Esophagus squamous epithelium (tissue), 4 donors: Measurements from ENCODE around the gene CCPG1.

Experiments
- POLR2A ChIP-seq, 4 donors: fragments of 450-650 bp; IDR thresholded peaks; one replicate each; pipeline ENCODE4 v1.6.1; 2017; ENCODE audit warnings: antibody characterized with exemption in 4 of 4, mild to moderate bottlenecking in 4 of 4, moderate library complexity in 3 of 4
- TF ChIP-seq, protein P1 (sequence below), 6 experiments: fragments of 450-650 bp in 4 of 6; fragments of 200-600 bp in 2 of 6; sonication (generic) in 2 of 6; IDR thresholded peaks; one replicate each; pipeline ENCODE4 v1.5.1; 2016 to 2019; ENCODE audit warnings: antibody characterized with exemption in 6 of 6, mild to moderate bottlenecking in 4 of 6, moderate library complexity in 4 of 6

DNA sequence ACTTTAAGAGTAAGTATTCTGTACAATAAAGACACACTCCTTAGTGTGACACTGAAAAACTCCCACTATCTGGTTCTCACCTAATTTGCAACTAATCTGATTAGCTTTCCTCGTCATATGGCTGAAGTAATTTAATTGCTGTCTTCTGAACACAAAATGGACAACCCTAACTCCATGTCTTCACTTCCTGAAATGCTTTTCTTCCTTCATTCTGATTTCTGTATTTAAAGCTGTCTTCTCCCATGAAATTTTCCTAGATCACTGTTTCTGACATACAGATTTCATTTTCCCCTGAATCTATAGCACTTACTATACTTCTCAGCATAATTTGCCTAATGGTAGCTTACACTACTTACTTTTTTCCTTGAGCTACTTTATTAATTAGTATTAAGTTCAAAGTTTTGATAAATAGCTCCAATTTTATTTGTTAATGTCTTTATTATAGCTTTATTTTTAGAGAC, 6.3 kb downstream of the CCPG1 start:
- TF ChIP-seq, protein P1, sequence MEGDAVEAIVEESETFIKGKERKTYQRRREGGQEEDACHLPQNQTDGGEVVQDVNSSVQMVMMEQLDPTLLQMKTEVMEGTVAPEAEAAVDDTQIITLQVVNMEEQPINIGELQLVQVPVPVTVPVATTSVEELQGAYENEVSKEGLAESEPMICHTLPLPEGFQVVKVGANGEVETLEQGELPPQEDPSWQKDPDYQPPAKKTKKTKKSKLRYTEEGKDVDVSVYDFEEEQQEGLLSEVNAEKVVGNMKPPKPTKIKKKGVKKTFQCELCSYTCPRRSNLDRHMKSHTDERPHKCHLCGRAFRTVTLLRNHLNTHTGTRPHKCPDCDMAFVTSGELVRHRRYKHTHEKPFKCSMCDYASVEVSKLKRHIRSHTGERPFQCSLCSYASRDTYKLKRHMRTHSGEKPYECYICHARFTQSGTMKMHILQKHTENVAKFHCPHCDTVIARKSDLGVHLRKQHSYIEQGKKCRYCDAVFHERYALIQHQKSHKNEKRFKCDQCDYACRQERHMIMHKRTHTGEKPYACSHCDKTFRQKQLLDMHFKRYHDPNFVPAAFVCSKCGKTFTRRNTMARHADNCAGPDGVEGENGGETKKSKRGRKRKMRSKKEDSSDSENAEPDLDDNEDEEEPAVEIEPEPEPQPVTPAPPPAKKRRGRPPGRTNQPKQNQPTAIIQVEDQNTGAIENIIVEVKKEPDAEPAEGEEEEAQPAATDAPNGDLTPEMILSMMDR (IDR thresholded peaks at IDR 0.05), result no peak
- TF ChIP-seq POLR2A (IDR thresholded peaks at IDR 0.05), result no peak
